ENCODE measurements around the gene TNFRSF13B. TPM values are rescaled to one million over a fixed set of nuclear protein-coding genes. Genes with fewer than 3 reads are reported as not detected.
"Not testable (repeated sequence)": the region's sequence is repeated elsewhere in the genome, so short reads cannot be mapped to it uniquely, and the experiment has no call there.

Gene TNFRSF13B
- total RNA-seq, 1 experiment from 2014 or later: not detected

- intact Hi-C loops (cut with micrococcal nuclease; ENCODE audit: unreplicated experiment) (no loop called here), in situ Hi-C loops (cut with HindIII; ENCODE audit: low pct_unique_long_range_greater_than_20kb, low sequenced_read_pairs) (no loop called here)
- no peaks in the 10 kb centered on the region for H3K4me1 ChIP-seq (ENCODE audit: control insufficient read depth, insufficient read depth, low read length)
- H3K27ac ChIP-seq (ENCODE audit: low read length): no peak overlapping the region
- BruUV-seq (replicated peaks): no TSS peak
- no peak overlapping the region for H3K4me3 ChIP-seq (ENCODE audit: low read depth in 2 of 2, low read length in 2 of 2)
- ChIA-PET CTCF (no interaction called here), POLR2A (no interaction called here)
- TF ChIP-seq SIN3A (IDR thresholded peaks at IDR 0.05; ENCODE audit: borderline replicate concordance, insufficient read depth, low read depth, low read length): no peak
- TF ChIP-seq CTCF (IDR thresholded peaks at IDR 0.05): no peak
- no peak for TF ChIP-seq TCF7L2 (IDR thresholded peaks at IDR 0.05; ENCODE audit: low read depth, low read length)
- no peak for TF ChIP-seq REST (IDR thresholded peaks at IDR 0.05; ENCODE audit: insufficient read depth in 1 of 2, low read depth in 2 of 2, low read length in 1 of 2)
- TF ChIP-seq POLR2AphosphoS5 (IDR thresholded peaks at IDR 0.05; ENCODE audit: low read depth, low read length): no peak
- no peaks in the 10 kb centered on the region for H3K9me3 ChIP-seq (ENCODE audit: control insufficient read depth, insufficient read depth, low read depth, low read length)
- no peaks in the 10 kb centered on the region for H3K36me3 ChIP-seq (ENCODE audit: control insufficient read depth, insufficient read depth, low read length)
- peaks cover 4% of the 10 kb centered on the region for H3K27me3 ChIP-seq (ENCODE audit: control insufficient read depth, insufficient read depth, low read length)
- DNase-seq (ENCODE audit: low read depth, low spot score) (no peak), ATAC-seq (no peak)
Measured at GRCh38 chr17:16961792-16962191, 10.1 kb downstream of the TNFRSF13B start.

GRCh38 chr17:16961022-16961421 lies 10.9 kb downstream of the TNFRSF13B start:
- H3K27ac ChIP-seq (ENCODE audit: low read length); CTCF ChIA-PET; BruUV-seq (replicated peaks); intact Hi-C loops (cut with micrococcal nuclease; ENCODE audit: unreplicated experiment); H3K9me3 ChIP-seq (ENCODE audit: control insufficient read depth, insufficient read depth, low read depth, low read length); ATAC-seq; DNase-seq (ENCODE audit: low read depth, low spot score); H3K4me3 ChIP-seq (ENCODE audit: low read depth in 2 of 2, low read length in 2 of 2); POLR2A ChIA-PET; in situ Hi-C loops (cut with HindIII; ENCODE audit: low pct_unique_long_range_greater_than_20kb, low sequenced_read_pairs); H3K36me3 ChIP-seq (ENCODE audit: control insufficient read depth, insufficient read depth, low read length); H3K4me1 ChIP-seq (ENCODE audit: control insufficient read depth, insufficient read depth, low read length): not testable (repeated sequence)
- peaks cover 11% of the 10 kb centered on the region for H3K27me3 ChIP-seq (ENCODE audit: control insufficient read depth, insufficient read depth, low read length)

GRCh38 chr17:16955011-16955410 lies 16.9 kb downstream of the TNFRSF13B start:
- DNase-seq (ENCODE audit: low read depth, low spot score); in situ Hi-C loops (cut with HindIII; ENCODE audit: low pct_unique_long_range_greater_than_20kb, low sequenced_read_pairs); H3K9me3 ChIP-seq (ENCODE audit: control insufficient read depth, insufficient read depth, low read depth, low read length); H3K4me3 ChIP-seq (ENCODE audit: low read depth in 2 of 2, low read length in 2 of 2); ATAC-seq; H3K27ac ChIP-seq (ENCODE audit: low read length); POLR2A ChIA-PET; intact Hi-C loops (cut with micrococcal nuclease; ENCODE audit: unreplicated experiment); BruUV-seq (replicated peaks); CTCF ChIA-PET; H3K4me1 ChIP-seq (ENCODE audit: control insufficient read depth, insufficient read depth, low read length); H3K36me3 ChIP-seq (ENCODE audit: control insufficient read depth, insufficient read depth, low read length): not testable (repeated sequence)
- peaks cover 12% of the 10 kb centered on the region for H3K27me3 ChIP-seq (ENCODE audit: control insufficient read depth, insufficient read depth, low read length)
